Activated T-cell treated with anti-CD3 and anti-CD28 coated beads, Interleukin-2, amount 50 U/mL, for 24 hours (primary cell): ENCODE results near the gene ARHGAP32.
"Not testable (repeated sequence)": the region's sequence is repeated elsewhere in the genome, so short reads cannot be mapped to it uniquely, and the experiment has no call there.

Source experiments
- DNase-seq: peaks from one replicate; pipeline ENCODE4 v3.0.0-alpha.2; 2020
- H3K27ac Mint-ChIP-seq: 2 replicates; pipeline ENCODE4 v1.8.0; 2020; ENCODE audit warnings: mild to moderate bottlenecking, mixed read lengths
- H3K27me3 Mint-ChIP-seq: 2 replicates; pipeline ENCODE4 v1.8.0; 2020; ENCODE audit warnings: mixed read lengths
- H3K36me3 Mint-ChIP-seq: 2 replicates; pipeline ENCODE4 v1.8.0; 2020; ENCODE audit warnings: low read depth, mixed read lengths
- H3K4me1 Mint-ChIP-seq: 2 replicates; pipeline ENCODE4 v1.8.0; 2020; ENCODE audit warnings: low read depth, mixed read lengths
- H3K4me3 Mint-ChIP-seq: 2 replicates; pipeline ENCODE4 v1.8.0; 2020; ENCODE audit warnings: mild to moderate bottlenecking, moderate library complexity, mixed read lengths
- H3K9me3 Mint-ChIP-seq: 2 replicates; pipeline ENCODE4 v1.8.0; 2020; ENCODE audit warnings: mixed read lengths

ARHGAP32 gene

GRCh38 chr11:129214710-129215295 is 22.7 kb upstream of the ARHGAP32 start:
- Mint-ChIP-seq H3K4me3 (no peak overlapping the region), H3K9me3 (no peaks in the 10 kb centered on the region), H3K27ac (no peak overlapping the region), H3K36me3 (no peaks in the 10 kb centered on the region), H3K27me3 (peaks cover 3% of the 10 kb centered on the region), H3K4me1 (peaks cover 5% of the 10 kb centered on the region)
- DNase-seq, result no peak

GRCh38 chr11:129213261-129213660 is 21.1 kb upstream of the ARHGAP32 start:
- H3K27ac Mint-ChIP-seq, result no peak overlapping the region
- H3K9me3 Mint-ChIP-seq, result no peaks in the 10 kb centered on the region
- peaks cover 5% of the 10 kb centered on the region for H3K4me1 Mint-ChIP-seq
- H3K36me3 Mint-ChIP-seq, result no peaks in the 10 kb centered on the region
- no peak overlapping the region for H3K4me3 Mint-ChIP-seq
- no peak for DNase-seq
- H3K27me3 Mint-ChIP-seq, result peaks cover 3% of the 10 kb centered on the region

GRCh38 chr11:129211397-129211796 is 19.3 kb upstream of the ARHGAP32 start:
- H3K4me3 Mint-ChIP-seq, result no peak overlapping the region
- H3K27ac Mint-ChIP-seq, result no peak overlapping the region
- H3K4me1 Mint-ChIP-seq, result peaks cover 3% of the 10 kb centered on the region
- H3K27me3 Mint-ChIP-seq, result peaks cover 3% of the 10 kb centered on the region
- DNase-seq, result no peak
- H3K9me3 Mint-ChIP-seq, result no peaks in the 10 kb centered on the region
- H3K36me3 Mint-ChIP-seq, result no peaks in the 10 kb centered on the region

GRCh38 chr11:129210831-129211181 is 18.7 kb upstream of the ARHGAP32 start:
- Mint-ChIP-seq H3K27me3 (peaks cover 3% of the 10 kb centered on the region), H3K4me3 (no peak overlapping the region), H3K4me1 (peaks cover 3% of the 10 kb centered on the region), H3K9me3 (no peaks in the 10 kb centered on the region), H3K27ac (no peak overlapping the region), H3K36me3 (no peaks in the 10 kb centered on the region)
- DNase-seq, result no peak

- Mint-ChIP-seq H3K9me3 (no peaks in the 10 kb centered on the region), H3K4me1 (peaks cover 3% of the 10 kb centered on the region), H3K27ac (no peak overlapping the region), H3K4me3 (no peak overlapping the region), H3K27me3 (peaks cover 3% of the 10 kb centered on the region), H3K36me3 (no peaks in the 10 kb centered on the region)
- no peak for DNase-seq
These were observed 18.0 kb upstream of the ARHGAP32 start for GRCh38 chr11:129209891-129210830.

GRCh38 chr11:129208863-129209262 is 16.7 kb upstream of the ARHGAP32 start:
- DNase-seq, result no peak
- no peak overlapping the region for H3K4me3 Mint-ChIP-seq
- H3K27ac Mint-ChIP-seq, result no peak overlapping the region
- H3K4me1 Mint-ChIP-seq, result peaks cover 2% of the 10 kb centered on the region
- H3K9me3 Mint-ChIP-seq, result no peaks in the 10 kb centered on the region
- H3K27me3 Mint-ChIP-seq, result peaks cover 3% of the 10 kb centered on the region
- no peaks in the 10 kb centered on the region for H3K36me3 Mint-ChIP-seq

- Mint-ChIP-seq H3K9me3 (peaks cover 14% of the 10 kb centered on the region), H3K27me3 (no peaks in the 10 kb centered on the region), H3K27ac (no peak overlapping the region), H3K36me3 (peaks cover 10% of the 10 kb centered on the region), H3K4me1 (peaks cover 9% of the 10 kb centered on the region), H3K4me3 (no peak overlapping the region)
- DNase-seq, result no peak
These were observed 12.2 kb upstream of the ARHGAP32 start for GRCh38 chr11:129204150-129204838.

GRCh38 chr11:129202646-129203045 is 10.5 kb upstream of the ARHGAP32 start:
- H3K4me1 Mint-ChIP-seq, result peaks cover 9% of the 10 kb centered on the region
- H3K27ac Mint-ChIP-seq, result no peak overlapping the region
- DNase-seq, result no peak
- H3K4me3 Mint-ChIP-seq, result no peak overlapping the region
- H3K27me3 Mint-ChIP-seq, result no peaks in the 10 kb centered on the region
- H3K36me3 Mint-ChIP-seq, result peaks cover 19% of the 10 kb centered on the region
- H3K9me3 Mint-ChIP-seq, result peaks cover 23% of the 10 kb centered on the region

- no peak overlapping the region for H3K4me3 Mint-ChIP-seq
- DNase-seq, result no peak
- no peaks in the 10 kb centered on the region for H3K4me1 Mint-ChIP-seq
- H3K27ac Mint-ChIP-seq, result no peak overlapping the region
- H3K27me3 Mint-ChIP-seq, result no peaks in the 10 kb centered on the region
- peaks cover 19% of the 10 kb centered on the region for H3K36me3 Mint-ChIP-seq
- H3K9me3 Mint-ChIP-seq, result peaks cover 19% of the 10 kb centered on the region
These were observed 3.6 kb upstream of the ARHGAP32 start for GRCh38 chr11:129195682-129196081.

GRCh38 chr11:129191649-129192048 is 476 bp downstream of the ARHGAP32 start:
- H3K27me3 Mint-ChIP-seq, result no peaks in the 10 kb centered on the region
- H3K36me3 Mint-ChIP-seq, result no peaks in the 10 kb centered on the region
- H3K4me1 Mint-ChIP-seq, result no peaks in the 10 kb centered on the region
- no peak overlapping the region for H3K27ac Mint-ChIP-seq
- DNase-seq, result no peak
- H3K9me3 Mint-ChIP-seq, result peaks cover 4% of the 10 kb centered on the region
- no peak overlapping the region for H3K4me3 Mint-ChIP-seq

- no peaks in the 10 kb centered on the region for H3K4me1 Mint-ChIP-seq
- no peaks in the 10 kb centered on the region for H3K27me3 Mint-ChIP-seq
- H3K9me3 Mint-ChIP-seq, result peaks cover 9% of the 10 kb centered on the region
- H3K27ac Mint-ChIP-seq, result no peak overlapping the region
- H3K36me3 Mint-ChIP-seq, result no peaks in the 10 kb centered on the region
- no peak for DNase-seq
- no peak overlapping the region for H3K4me3 Mint-ChIP-seq
These were observed 2.0 kb downstream of the ARHGAP32 start for GRCh38 chr11:129190087-129190486.

GRCh38 chr11:129189646-129190045 is 2.5 kb downstream of the ARHGAP32 start:
- Mint-ChIP-seq H3K9me3 (peaks cover 9% of the 10 kb centered on the region), H3K4me1 (no peaks in the 10 kb centered on the region), H3K4me3 (no peak overlapping the region), H3K36me3 (no peaks in the 10 kb centered on the region), H3K27me3 (no peaks in the 10 kb centered on the region), H3K27ac (no peak overlapping the region)
- DNase-seq, result no peak

- not testable (repeated sequence) for H3K27ac Mint-ChIP-seq, H3K36me3 Mint-ChIP-seq, H3K27me3 Mint-ChIP-seq, H3K9me3 Mint-ChIP-seq, DNase-seq, H3K4me1 Mint-ChIP-seq, H3K4me3 Mint-ChIP-seq
These were observed 7.0 kb downstream of the ARHGAP32 start for GRCh38 chr11:129185082-129185481.

GRCh38 chr11:129184581-129184980 is 7.5 kb downstream of the ARHGAP32 start:
- Mint-ChIP-seq H3K27me3 (no peaks in the 10 kb centered on the region), H3K4me3 (no peak overlapping the region), H3K27ac (no peak overlapping the region), H3K4me1 (no peaks in the 10 kb centered on the region), H3K9me3 (peaks cover 9% of the 10 kb centered on the region), H3K36me3 (no peaks in the 10 kb centered on the region)
- DNase-seq, result no peak

- no peaks in the 10 kb centered on the region for H3K27me3 Mint-ChIP-seq
- no peak for DNase-seq
- H3K4me3 Mint-ChIP-seq, result no peak overlapping the region
- H3K36me3 Mint-ChIP-seq, result peaks cover 12% of the 10 kb centered on the region
- H3K4me1 Mint-ChIP-seq, result peaks cover 7% of the 10 kb centered on the region
- H3K27ac Mint-ChIP-seq, result no peak overlapping the region
- peaks cover 40% of the 10 kb centered on the region for H3K9me3 Mint-ChIP-seq
These were observed 24.8 kb downstream of the ARHGAP32 start for GRCh38 chr11:129167315-129167714.
